ENCODE results near the gene GNPNAT1. TPM values are rescaled to one million over a fixed set of nuclear protein-coding genes. Genes with fewer than 3 reads are reported as not detected.

The GNPNAT1 gene
- 45.6 and 53.9 TPM in 2 replicates for total RNA-seq

GRCh38 chr14:52791223-52792096, at the start of gene GNPNAT1:
Gene GNPNAT1 (minus strand): TSS chr14:52791607. CDS start chr14:52784650, 6,957 bp downstream.

GRCh38 chr14:52729925-52730708, 61.3 kb downstream of the GNPNAT1 start, which contains the start of gene STYX:
Gene STYX (plus strand): TSS chr14:52730166. CDS start chr14:52730475, 309 bp downstream.

Small RNAs within 50 kb of the gene (small RNA-seq; reads per million reads assigned to genes)
- not detected for gene AL139317.2

Other genes with a start within 250 kb of the GNPNAT1 start
- 6.9 and 9.0 TPM in 2 replicates for gene TXNDC16, start 239.1 kb downstream of the GNPNAT1 start, total RNA-seq
- 0.26 and 0.97 TPM in 2 replicates for gene GPR137C, start 238.8 kb downstream of the GNPNAT1 start, total RNA-seq
- gene ERO1A, start 96.0 kb downstream of the GNPNAT1 start, total RNA-seq = 83.4 and 84.5 TPM in 2 replicates
- gene PSMC6, start 84.4 kb downstream of the GNPNAT1 start, total RNA-seq = 105 and 126 TPM in 2 replicates
- gene STYX, start 61.4 kb downstream of the GNPNAT1 start, total RNA-seq = 35.7 and 36.7 TPM in 2 replicates
- gene FERMT2, start 159.4 kb upstream of the GNPNAT1 start, total RNA-seq = 198 and 223 TPM in 2 replicates

All from articular chondrocyte of knee joint (primary cell).